HEK293 (cell line): ENCODE results near the gene GNAS.

Experiments used
- BCL11A ChIP-seq: fragments of 450-650 bp; formaldehyde crosslinking; IDR thresholded peaks from 2 replicates; pipeline ENCODE4 v1.5.1; 2016; ENCODE audit warnings: low read depth, missing biosample characterization, missing genetic modification characterization
- PRDM1 ChIP-seq: fragments of 450-650 bp; formaldehyde crosslinking; IDR thresholded peaks from 2 replicates; pipeline ENCODE4; 2016; ENCODE audit warnings: missing biosample characterization, missing genetic modification characterization
- ZBTB49 ChIP-seq: fragments of 450-650 bp; formaldehyde crosslinking; IDR thresholded peaks from 2 replicates; pipeline ENCODE4 v1.5.1; 2016; ENCODE audit warnings: missing biosample characterization, missing genetic modification characterization, low read depth
- ZFP41 ChIP-seq: fragments of 450-650 bp; formaldehyde crosslinking; IDR thresholded peaks from 2 replicates; pipeline ENCODE4 v1.5.1; 2016; ENCODE audit warnings: missing biosample characterization, missing genetic modification characterization, borderline replicate concordance
- ZNF10 ChIP-seq: fragments of 450-650 bp; formaldehyde crosslinking; IDR thresholded peaks from 2 replicates; pipeline ENCODE4 v1.5.1; 2017; ENCODE audit warnings: missing biosample characterization, missing genetic modification characterization
- ZNF133 ChIP-seq: fragments of 450-650 bp; formaldehyde crosslinking; IDR thresholded peaks from 2 replicates; pipeline ENCODE4 v1.5.1; 2016; ENCODE audit warnings: missing biosample characterization, missing genetic modification characterization
- ZNF423 ChIP-seq: fragments of 450-650 bp; formaldehyde crosslinking; IDR thresholded peaks from 2 replicates; pipeline ENCODE4 v1.5.1; 2016; ENCODE audit warnings: missing biosample characterization, missing genetic modification characterization
- ZNF510 ChIP-seq: fragments of 450-650 bp; formaldehyde crosslinking; IDR thresholded peaks from 2 replicates; pipeline ENCODE4 v1.5.1; 2018; ENCODE audit warnings: mild to moderate bottlenecking, missing genetic modification characterization, missing biosample characterization; ENCODE audit not compliant: insufficient replicate concordance
- ZNF621 ChIP-seq: fragments of 450-650 bp; formaldehyde crosslinking; IDR thresholded peaks from 2 replicates; pipeline ENCODE4 v1.5.1; 2017; ENCODE audit warnings: missing biosample characterization, missing genetic modification characterization
- ZNF660 ChIP-seq: fragments of 450-650 bp; IDR thresholded peaks from 2 replicates; pipeline ENCODE4 v1.5.1; 2018; ENCODE audit warnings: missing biosample characterization, mild to moderate bottlenecking, missing genetic modification characterization
- ZSCAN30 ChIP-seq: fragments of 450-650 bp; IDR thresholded peaks from 2 replicates; pipeline ENCODE4 v1.5.1; 2018; ENCODE audit warnings: missing biosample characterization, mild to moderate bottlenecking, missing genetic modification characterization, moderate library complexity
- TF ChIP-seq, protein P1 (sequence below): fragments of 450-650 bp; formaldehyde crosslinking; IDR thresholded peaks from 2 replicates; pipeline ENCODE4 v1.5.1; 2016; ENCODE audit warnings: missing biosample characterization, missing genetic modification characterization
- TF ChIP-seq, protein P2 (sequence below): fragments of 450-650 bp; formaldehyde crosslinking; IDR thresholded peaks from 2 replicates; pipeline ENCODE4 v1.5.1; 2016; ENCODE audit warnings: missing biosample characterization, missing genetic modification characterization, borderline replicate concordance
- TF ChIP-seq, protein P3 (sequence below): fragments of 450-650 bp; formaldehyde crosslinking; conservative IDR thresholded peaks from 2 replicates; pipeline ENCODE4 v1.5.1; 2016; ENCODE audit warnings: low read depth, missing biosample characterization, missing genetic modification characterization

GRCh38 chr20:58897488-58897887 is 45.0 kb downstream of the GNAS start:
- TF ChIP-seq, protein P1, sequence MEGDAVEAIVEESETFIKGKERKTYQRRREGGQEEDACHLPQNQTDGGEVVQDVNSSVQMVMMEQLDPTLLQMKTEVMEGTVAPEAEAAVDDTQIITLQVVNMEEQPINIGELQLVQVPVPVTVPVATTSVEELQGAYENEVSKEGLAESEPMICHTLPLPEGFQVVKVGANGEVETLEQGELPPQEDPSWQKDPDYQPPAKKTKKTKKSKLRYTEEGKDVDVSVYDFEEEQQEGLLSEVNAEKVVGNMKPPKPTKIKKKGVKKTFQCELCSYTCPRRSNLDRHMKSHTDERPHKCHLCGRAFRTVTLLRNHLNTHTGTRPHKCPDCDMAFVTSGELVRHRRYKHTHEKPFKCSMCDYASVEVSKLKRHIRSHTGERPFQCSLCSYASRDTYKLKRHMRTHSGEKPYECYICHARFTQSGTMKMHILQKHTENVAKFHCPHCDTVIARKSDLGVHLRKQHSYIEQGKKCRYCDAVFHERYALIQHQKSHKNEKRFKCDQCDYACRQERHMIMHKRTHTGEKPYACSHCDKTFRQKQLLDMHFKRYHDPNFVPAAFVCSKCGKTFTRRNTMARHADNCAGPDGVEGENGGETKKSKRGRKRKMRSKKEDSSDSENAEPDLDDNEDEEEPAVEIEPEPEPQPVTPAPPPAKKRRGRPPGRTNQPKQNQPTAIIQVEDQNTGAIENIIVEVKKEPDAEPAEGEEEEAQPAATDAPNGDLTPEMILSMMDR (tag by site-specific recombination): no peak
- TF ChIP-seq ZBTB49 (tag by site-specific recombination) (no peak), ZNF10 (tag by site-specific recombination) (no peak), BCL11A (tag by site-specific recombination) (no peak), ZNF621 (no peak), ZNF510 (no peak), PRDM1 (no peak), ZNF660 (no peak), ZNF423 (no peak), ZFP41 (tag by site-specific recombination) (no peak), ZSCAN30 (tag by site-specific recombination) (no peak), ZNF133 (tag by site-specific recombination) (no peak)
- TF ChIP-seq, protein P2, sequence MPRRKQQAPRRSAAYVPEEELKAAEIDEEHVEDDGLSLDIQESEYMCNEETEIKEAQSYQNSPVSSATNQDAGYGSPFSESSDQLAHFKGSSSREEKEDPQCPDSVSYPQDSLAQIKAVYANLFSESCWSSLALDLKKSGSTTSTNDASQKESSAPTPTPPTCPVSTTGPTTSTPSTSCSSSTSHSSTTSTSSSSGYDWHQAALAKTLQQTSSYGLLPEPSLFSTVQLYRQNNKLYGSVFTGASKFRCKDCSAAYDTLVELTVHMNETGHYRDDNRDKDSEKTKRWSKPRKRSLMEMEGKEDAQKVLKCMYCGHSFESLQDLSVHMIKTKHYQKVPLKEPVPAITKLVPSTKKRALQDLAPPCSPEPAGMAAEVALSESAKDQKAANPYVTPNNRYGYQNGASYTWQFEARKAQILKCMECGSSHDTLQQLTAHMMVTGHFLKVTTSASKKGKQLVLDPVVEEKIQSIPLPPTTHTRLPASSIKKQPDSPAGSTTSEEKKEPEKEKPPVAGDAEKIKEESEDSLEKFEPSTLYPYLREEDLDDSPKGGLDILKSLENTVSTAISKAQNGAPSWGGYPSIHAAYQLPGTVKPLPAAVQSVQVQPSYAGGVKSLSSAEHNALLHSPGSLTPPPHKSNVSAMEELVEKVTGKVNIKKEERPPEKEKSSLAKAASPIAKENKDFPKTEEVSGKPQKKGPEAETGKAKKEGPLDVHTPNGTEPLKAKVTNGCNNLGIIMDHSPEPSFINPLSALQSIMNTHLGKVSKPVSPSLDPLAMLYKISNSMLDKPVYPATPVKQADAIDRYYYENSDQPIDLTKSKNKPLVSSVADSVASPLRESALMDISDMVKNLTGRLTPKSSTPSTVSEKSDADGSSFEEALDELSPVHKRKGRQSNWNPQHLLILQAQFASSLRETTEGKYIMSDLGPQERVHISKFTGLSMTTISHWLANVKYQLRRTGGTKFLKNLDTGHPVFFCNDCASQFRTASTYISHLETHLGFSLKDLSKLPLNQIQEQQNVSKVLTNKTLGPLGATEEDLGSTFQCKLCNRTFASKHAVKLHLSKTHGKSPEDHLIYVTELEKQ: no peak
- TF ChIP-seq, protein P3, sequence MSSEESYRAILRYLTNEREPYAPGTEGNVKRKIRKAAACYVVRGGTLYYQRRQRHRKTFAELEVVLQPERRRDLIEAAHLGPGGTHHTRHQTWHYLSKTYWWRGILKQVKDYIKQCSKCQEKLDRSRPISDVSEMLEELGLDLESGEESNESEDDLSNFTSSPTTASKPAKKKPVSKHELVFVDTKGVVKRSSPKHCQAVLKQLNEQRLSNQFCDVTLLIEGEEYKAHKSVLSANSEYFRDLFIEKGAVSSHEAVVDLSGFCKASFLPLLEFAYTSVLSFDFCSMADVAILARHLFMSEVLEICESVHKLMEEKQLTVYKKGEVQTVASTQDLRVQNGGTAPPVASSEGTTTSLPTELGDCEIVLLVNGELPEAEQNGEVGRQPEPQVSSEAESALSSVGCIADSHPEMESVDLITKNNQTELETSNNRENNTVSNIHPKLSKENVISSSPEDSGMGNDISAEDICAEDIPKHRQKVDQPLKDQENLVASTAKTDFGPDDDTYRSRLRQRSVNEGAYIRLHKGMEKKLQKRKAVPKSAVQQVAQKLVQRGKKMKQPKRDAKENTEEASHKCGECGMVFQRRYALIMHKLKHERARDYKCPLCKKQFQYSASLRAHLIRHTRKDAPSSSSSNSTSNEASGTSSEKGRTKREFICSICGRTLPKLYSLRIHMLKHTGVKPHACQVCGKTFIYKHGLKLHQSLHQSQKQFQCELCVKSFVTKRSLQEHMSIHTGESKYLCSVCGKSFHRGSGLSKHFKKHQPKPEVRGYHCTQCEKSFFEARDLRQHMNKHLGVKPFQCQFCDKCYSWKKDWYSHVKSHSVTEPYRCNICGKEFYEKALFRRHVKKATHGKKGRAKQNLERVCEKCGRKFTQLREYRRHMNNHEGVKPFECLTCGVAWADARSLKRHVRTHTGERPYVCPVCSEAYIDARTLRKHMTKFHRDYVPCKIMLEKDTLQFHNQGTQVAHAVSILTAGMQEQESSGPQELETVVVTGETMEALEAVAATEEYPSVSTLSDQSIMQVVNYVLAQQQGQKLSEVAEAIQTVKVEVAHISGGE: no peak
